HG03442 (cell line): ENCODE results near the gene TK1.

Experiments
- ATAC-seq: cut with Tn5 transposase; IDR thresholded peaks from one replicate; pipeline ENCODE4 v1.9.1; 2021; ENCODE audit warnings: mild to moderate bottlenecking, moderate library complexity; ENCODE audit not compliant: unreplicated experiment

The TK1 gene

GRCh38 chr17:78135858-78136500, 50.9 kb downstream of the TK1 start:
- ATAC-seq, result no peak

- ATAC-seq, result no peak
Measured at GRCh38 chr17:78134899-78135385, 51.9 kb downstream of the TK1 start.

GRCh38 chr17:78133971-78134898, 52.6 kb downstream of the TK1 start:
- no peak for ATAC-seq

DNA sequence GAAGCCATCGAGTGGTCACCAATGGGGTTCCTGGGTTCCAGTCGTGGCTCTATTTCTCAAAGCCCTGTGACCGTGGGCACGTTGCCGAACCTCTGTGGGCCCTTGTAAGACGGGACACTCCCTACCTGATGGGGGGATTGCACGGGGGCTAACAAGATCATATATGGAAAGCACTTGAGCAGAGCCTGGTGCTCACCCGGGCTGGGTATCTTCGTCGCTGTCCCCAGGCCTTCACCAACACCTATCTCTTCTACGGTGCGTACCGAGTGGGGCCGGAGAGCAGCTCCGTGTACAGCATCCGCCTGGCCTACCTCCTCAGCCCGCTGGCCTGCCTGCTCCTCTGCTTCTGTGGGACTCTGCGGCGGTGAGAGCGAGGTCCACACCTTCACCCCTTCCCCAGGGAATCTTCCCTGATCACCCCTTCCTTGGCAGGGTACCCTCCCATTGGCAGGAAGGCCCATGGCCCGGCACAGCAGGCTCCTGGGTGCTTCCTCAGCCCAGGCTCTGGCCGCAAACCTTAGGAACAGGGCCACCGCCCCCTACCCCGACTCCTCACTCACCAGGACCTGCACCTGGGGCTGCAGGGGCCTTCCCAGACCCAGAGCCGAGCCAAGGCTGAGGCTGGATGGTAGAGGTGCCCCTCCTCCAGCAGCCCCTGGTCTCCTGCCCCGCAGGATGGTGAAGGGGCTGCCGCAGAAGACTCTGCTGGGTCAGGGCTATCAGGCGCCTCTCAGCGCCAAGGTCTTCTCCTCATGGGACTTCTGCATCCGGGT, 53.5 kb downstream of the TK1 start:
- no peak for ATAC-seq

- no peak for ATAC-seq
Measured at GRCh38 chr17:78132767-78133178, 54.1 kb downstream of the TK1 start.

- ATAC-seq, result no peak
Measured at GRCh38 chr17:78132084-78132676, 54.7 kb downstream of the TK1 start.

GRCh38 chr17:78131172-78132083, 55.4 kb downstream of the TK1 start:
- ATAC-seq, result no peak

DNA sequence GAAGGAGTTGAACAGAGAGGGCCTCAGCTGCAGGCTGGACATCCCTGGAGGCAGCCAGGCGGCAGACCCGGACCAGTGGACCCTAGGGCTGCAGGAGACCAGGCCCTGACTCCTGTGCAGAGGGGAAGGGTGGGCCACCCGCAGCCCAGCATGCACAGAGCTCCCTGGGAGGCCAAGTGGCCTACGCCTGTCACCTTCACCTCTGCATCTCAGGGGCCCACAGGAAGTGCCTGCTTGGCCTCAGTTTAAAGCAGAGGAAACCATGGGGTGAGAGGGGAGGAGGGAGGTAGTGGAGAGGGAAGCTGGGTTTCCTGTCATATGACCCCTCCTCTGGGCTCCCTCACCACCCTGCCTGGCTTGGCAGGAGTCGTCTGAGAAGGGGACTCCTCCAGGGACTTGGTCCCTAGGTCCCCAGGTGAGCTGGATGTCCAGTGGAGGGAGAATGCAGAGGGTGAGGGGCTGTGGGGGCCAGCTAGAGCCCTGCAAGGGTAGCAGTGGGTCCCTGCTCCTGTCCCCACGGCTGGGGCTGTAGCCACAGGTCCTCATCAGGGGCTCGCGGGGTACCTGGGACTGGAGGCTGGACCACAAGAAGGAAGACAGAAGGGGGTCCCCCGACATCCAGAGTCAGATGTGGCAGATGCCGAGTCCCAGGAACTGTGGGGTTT, 56.3 kb downstream of the TK1 start, which contains the start of gene TMC8:
Gene TMC8 (plus strand): TSS at position 335 of the 665 bp plus-strand sequence. CDS start 818 bp downstream, outside the sequence.
- no peak for ATAC-seq

DNA sequence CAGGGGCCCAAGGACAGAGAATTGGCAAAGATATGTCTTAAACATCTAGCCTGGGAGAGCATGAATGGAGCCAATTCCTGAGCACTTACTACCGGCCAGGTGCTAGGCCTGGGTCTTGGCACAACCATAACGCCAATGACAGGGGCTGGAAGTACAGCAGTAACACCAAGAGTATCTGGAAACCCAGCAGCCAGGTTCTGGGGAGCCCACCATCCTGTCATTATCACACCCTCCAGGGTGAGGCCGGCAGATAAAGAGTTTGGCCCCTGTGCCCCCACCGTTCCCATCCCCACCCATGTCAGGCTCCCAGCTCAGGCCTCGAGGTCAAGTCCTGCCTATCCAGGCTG, 56.8 kb downstream of the TK1 start:
- no peak for ATAC-seq

- no peak for ATAC-seq
Measured at GRCh38 chr17:78129351-78130089, 57.3 kb downstream of the TK1 start.

- no peak for ATAC-seq
Measured at GRCh38 chr17:78128551-78129350, 58.1 kb downstream of the TK1 start, which contains the start of gene TMC6. Gene TMC6, minus strand, starts transcription at chr17:78128755. Its CDS starts 1,923 bp downstream, at chr17:78126832.

- ATAC-seq, result no peak
Measured at GRCh38 chr17:78127888-78128550, 58.8 kb downstream of the TK1 start.

DNA sequence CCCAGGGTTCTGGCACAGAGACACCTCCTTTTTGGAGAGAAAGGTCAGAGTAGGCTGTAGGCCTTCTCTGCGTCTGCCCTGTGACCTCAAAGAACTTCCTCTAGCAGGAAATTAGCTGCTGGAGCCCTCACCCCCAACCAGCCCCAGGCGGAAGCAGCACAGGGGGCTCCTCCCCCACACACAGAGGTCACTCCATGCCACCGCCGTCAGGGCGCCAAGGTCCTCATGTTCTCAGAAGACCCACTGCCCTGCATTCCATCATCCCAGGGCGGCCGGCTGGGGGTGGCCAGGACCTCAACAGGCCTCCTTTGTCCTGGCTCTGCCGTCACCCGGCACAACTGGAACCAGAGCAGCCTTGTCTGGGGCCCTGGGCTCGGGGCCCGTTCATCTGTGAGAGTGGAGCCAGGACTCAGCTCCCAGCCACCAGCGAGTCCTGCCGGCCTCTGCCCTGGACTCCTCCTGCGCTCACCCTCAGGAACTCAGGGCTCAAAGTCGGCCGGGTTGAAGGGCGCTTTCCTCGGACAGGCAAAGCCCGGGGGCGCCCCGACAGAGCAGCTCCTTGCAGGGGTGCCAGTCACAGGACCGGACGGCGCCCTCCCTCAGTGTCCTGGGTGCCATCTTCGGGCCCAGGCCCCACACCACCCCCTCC, 59.5 kb downstream of the TK1 start:
- no peak for ATAC-seq

- no peak for ATAC-seq
Measured at GRCh38 chr17:78126895-78127238, 60.0 kb downstream of the TK1 start.

DNA sequence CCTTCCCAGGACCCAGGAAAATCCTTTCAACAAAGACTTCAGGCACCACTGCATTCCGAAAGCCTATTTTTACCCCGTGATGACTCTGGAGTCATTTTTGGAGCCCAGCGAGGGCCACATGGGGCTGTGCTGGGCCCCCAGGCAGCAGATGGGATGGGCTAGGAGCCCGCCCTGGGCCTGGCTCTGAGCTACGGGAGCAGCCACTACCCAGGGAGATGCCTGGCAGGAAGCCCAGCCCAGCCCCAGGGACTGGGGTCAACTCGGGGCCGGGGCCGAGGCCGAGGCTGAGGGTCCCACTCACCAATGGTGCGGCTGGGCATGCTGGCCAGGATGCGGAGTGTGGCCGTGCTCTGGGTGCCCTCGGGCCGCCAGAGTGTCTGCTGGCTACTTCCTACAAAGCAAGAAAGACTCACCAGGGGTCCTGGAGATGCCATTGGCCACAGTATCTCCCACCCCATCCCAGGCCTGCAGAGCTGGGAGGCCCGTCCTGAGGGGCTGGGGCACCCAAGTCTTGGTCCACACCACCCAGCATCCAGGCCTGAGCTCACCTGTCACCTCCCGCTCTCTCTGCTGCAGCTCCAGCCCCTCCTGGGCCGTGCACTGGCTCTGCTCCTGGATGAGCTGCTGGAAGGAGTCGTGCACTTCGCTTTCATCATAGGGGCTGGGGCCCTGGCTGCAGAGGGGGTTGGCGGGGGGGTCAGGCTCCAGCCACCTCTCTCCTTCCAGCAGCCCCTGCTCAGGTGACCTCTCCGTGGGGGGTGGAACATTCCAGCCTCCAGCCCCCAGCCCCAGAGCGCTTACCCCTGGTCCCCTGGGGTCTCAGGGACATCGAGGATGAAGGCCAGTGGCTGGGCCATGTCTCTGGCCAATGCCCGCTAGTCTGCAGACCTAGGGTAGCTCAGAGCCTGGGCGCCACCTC, 60.6 kb downstream of the TK1 start:
- no peak for ATAC-seq
